ENCODE measurements around the gene PPP1R18. TPM values are rescaled to one million over a fixed set of nuclear protein-coding genes. Genes with fewer than 3 reads are reported as not detected.

PPP1R18 gene
- total and polyA plus RNA-seq, 9 of the 15 experiments (the other 6 are each of a cell fraction or from before 2014, with no cell fraction given), result 12.0 to 99.2 (median 42.6) TPM

DNA sequence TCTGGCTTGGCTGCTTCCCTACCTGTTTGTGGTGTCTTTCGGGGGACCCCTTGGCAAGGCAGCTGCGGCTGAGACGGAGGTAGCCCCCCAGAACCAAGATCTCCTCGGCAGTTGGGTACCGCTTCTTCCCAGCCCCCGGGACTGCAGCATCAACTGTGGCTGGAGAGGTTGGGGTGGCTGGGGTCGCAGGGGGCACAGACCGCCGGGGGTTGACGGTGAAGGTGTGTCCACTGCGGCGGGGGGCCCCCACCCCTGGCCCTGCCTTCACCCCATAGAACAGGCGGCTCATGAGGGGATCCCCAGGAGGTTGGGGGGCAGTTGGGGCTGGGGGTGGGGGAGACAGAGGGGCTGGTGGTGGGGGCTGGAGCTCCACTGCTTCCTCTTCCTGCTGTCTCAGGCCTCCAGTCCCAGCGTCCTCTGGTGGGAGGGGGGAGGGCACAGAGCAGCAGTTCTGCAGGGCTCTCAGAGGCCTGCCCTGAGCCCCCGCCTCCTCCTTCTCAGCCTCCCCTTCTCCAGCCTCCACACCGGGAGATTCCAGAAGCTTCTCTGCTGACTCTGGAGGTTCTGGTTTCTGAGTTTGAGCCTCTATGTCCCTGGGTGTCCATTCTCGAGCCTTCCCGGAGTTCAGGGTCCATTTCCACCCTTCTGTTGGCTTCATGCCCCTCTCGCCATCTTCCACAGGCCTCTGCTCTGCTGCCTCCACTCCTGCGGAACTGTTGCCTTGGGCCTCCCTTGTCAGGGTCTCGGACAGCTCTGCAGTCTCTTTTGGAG lies 1.9 kb downstream of the PPP1R18 start (continued):
- TF ChIP-seq, protein P1, sequence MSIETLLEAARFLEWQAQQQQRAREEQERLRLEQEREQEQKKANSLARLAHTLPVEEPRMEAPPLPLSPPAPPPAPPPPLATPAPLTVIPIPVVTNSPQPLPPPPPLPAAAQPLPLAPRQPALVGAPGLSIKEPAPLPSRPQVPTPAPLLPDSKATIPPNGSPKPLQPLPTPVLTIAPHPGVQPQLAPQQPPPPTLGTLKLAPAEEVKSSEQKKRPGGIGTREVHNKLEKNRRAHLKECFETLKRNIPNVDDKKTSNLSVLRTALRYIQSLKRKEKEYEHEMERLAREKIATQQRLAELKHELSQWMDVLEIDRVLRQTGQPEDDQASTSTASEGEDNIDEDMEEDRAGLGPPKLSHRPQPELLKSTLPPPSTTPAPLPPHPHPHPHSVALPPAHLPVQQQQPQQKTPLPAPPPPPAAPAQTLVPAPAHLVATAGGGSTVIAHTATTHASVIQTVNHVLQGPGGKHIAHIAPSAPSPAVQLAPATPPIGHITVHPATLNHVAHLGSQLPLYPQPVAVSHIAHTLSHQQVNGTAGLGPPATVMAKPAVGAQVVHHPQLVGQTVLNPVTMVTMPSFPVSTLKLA (conservative IDR thresholded peaks at IDR 0.05), result no peak
- 0 out of 2 replicates have a peak, but pooled peaks have one; percentile 45 for TF ChIP-seq PHB (CRISPR knock-in tag; IDR thresholded peaks at IDR 0.05)
- TF ChIP-seq XRCC4 (IDR thresholded peaks at IDR 0.05; ENCODE audit: extremely low read depth, insufficient read depth, insufficient read length), result no peak
- TF ChIP-seq RB1 (IDR thresholded peaks at IDR 0.05; ENCODE audit: low read depth), result peak; percentile 35; the same call in 1 of the 2 replicates
- TF ChIP-seq, protein P2, sequence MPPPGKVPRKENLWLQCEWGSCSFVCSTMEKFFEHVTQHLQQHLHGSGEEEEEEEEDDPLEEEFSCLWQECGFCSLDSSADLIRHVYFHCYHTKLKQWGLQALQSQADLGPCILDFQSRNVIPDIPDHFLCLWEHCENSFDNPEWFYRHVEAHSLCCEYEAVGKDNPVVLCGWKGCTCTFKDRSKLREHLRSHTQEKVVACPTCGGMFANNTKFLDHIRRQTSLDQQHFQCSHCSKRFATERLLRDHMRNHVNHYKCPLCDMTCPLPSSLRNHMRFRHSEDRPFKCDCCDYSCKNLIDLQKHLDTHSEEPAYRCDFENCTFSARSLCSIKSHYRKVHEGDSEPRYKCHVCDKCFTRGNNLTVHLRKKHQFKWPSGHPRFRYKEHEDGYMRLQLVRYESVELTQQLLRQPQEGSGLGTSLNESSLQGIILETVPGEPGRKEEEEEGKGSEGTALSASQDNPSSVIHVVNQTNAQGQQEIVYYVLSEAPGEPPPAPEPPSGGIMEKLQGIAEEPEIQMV (tag; conservative IDR thresholded peaks at IDR 0.05; ENCODE audit: low read depth), result no peak
- TF ChIP-seq, protein P3, sequence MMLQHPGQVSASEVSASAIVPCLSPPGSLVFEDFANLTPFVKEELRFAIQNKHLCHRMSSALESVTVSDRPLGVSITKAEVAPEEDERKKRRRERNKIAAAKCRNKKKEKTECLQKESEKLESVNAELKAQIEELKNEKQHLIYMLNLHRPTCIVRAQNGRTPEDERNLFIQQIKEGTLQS (IDR thresholded peaks at IDR 0.05), result no peak
- TF ChIP-seq, protein P3 (CRISPR knock-in tag; conservative IDR thresholded peaks at IDR 0.05), result no peak
- TF ChIP-seq ZFP1 (CRISPR knock-in tag; IDR thresholded peaks at IDR 0.05), result no peak
- TF ChIP-seq, protein P4, sequence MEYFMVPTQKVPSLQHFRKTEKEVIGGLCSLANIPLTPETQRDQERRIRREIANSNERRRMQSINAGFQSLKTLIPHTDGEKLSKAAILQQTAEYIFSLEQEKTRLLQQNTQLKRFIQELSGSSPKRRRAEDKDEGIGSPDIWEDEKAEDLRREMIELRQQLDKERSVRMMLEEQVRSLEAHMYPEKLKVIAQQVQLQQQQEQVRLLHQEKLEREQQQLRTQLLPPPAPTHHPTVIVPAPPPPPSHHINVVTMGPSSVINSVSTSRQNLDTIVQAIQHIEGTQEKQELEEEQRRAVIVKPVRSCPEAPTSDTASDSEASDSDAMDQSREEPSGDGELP (CRISPR knock-in tag; IDR thresholded peaks at IDR 0.05; ENCODE audit: borderline replicate concordance), result peak; percentile 28; the same call in 1 of the 2 replicates
- TF ChIP-seq SIX5 (IDR thresholded peaks at IDR 0.05; ENCODE audit: borderline replicate concordance in 1 of 2, insufficient read depth in 1 of 2, low read depth in 1 of 2, low read length in 2 of 2), result no peak
- no peak for TF ChIP-seq RHOXF2B (CRISPR knock-in tag; conservative IDR thresholded peaks at IDR 0.05)
- TF ChIP-seq CREM (IDR thresholded peaks at IDR 0.05; ENCODE audit: low read depth), result 0 out of 2 replicates have a peak, but pooled peaks have one; percentile 22
- TF ChIP-seq ZFP36 (IDR thresholded peaks at IDR 0.05; ENCODE audit: low read depth, low read length, partially characterized antibody), result no peak
- TF ChIP-seq MIER1 (IDR thresholded peaks at IDR 0.05; ENCODE audit: low read depth), result no peak
- no peak for TF ChIP-seq CHD4 (IDR thresholded peaks at IDR 0.05; ENCODE audit: insufficient read depth, insufficient replicate concordance, low read depth, low read length, poor library complexity, severe bottlenecking)
- 0 out of 2 replicates have a peak, but pooled peaks have one; percentile 18 for TF ChIP-seq SOX6 (IDR thresholded peaks at IDR 0.05)
- TF ChIP-seq CXXC5 (CRISPR knock-in tag; IDR thresholded peaks at IDR 0.05), result 0 out of 2 replicates have a peak, but pooled peaks have one; percentile 9
- TF ChIP-seq MXI1 (IDR thresholded peaks at IDR 0.05; ENCODE audit: low read depth, low read length), result no peak
